HG03159 (cell line): ENCODE measurements around the gene TRABD2A.
"Not testable (repeated sequence)": the region's sequence is repeated elsewhere in the genome, so short reads cannot be mapped to it uniquely, and the experiment has no call there.

Source experiments
- ATAC-seq: cut with Tn5 transposase; IDR thresholded peaks from one replicate; pipeline ENCODE4 v1.9.1; 2021; ENCODE audit warnings: mild to moderate bottlenecking, moderate library complexity; ENCODE audit not compliant: unreplicated experiment

TRABD2A gene, protein sequence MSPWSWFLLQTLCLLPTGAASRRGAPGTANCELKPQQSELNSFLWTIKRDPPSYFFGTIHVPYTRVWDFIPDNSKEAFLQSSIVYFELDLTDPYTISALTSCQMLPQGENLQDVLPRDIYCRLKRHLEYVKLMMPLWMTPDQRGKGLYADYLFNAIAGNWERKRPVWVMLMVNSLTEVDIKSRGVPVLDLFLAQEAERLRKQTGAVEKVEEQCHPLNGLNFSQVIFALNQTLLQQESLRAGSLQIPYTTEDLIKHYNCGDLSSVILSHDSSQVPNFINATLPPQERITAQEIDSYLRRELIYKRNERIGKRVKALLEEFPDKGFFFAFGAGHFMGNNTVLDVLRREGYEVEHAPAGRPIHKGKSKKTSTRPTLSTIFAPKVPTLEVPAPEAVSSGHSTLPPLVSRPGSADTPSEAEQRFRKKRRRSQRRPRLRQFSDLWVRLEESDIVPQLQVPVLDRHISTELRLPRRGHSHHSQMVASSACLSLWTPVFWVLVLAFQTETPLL

DNA sequence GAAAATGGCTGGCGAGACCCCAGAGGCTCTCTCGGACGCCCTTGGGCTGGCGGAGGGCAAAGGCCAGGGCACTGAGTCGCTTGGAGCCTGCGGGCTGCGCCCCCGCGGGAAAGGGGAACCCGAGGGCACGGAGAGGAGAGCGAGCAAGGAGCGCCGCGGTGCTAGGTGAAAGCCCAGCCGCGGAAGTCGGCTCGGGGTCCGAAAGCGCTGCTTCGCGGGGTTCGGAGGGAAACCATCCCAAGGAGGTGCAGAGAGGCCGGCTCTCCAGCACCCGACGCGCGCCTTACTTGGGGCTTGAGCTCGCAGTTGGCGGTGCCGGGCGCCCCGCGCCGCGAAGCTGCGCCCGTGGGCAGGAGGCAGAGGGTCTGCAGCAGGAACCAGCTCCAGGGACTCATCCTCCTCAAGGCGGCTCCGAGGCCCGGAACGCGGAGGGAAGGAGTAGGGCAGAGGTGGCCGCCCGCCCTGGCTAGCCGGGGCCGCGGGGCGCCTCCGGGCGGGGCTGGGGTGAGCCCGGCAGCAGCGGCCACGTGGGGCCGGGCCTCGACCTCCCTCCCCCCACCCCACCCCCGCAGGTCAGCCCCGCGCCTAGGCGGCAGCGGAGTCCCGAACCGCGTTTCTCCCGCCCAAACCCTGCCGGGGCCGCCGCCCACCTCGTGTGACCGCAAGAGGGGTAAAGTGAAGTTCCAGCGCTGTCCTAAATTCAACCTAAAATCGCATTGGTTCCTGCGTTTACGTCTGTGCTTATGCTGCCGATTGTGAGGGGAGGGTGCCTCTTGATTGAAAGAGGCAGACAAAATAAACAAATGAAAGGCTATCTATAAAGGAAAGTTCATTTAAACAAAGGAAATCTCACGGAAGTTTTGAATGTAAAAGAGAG, at the start of gene TRABD2A:
TRABD2A (minus strand) TSS at position 440 of the 877 bp plus-strand sequence; CDS start at position 395, 45 bp downstream.
- ATAC-seq: no peak

- no peak for ATAC-seq
Observed at GRCh38 chr2:84927275-84927627, 46.4 kb upstream of the TRABD2A start.

GRCh38 chr2:84925724-84926376, 45.0 kb upstream of the TRABD2A start:
- peak; percentile 82 for ATAC-seq

- ATAC-seq: peak; percentile 2
Observed at GRCh38 chr2:84925336-84925723, 44.4 kb upstream of the TRABD2A start.

DNA sequence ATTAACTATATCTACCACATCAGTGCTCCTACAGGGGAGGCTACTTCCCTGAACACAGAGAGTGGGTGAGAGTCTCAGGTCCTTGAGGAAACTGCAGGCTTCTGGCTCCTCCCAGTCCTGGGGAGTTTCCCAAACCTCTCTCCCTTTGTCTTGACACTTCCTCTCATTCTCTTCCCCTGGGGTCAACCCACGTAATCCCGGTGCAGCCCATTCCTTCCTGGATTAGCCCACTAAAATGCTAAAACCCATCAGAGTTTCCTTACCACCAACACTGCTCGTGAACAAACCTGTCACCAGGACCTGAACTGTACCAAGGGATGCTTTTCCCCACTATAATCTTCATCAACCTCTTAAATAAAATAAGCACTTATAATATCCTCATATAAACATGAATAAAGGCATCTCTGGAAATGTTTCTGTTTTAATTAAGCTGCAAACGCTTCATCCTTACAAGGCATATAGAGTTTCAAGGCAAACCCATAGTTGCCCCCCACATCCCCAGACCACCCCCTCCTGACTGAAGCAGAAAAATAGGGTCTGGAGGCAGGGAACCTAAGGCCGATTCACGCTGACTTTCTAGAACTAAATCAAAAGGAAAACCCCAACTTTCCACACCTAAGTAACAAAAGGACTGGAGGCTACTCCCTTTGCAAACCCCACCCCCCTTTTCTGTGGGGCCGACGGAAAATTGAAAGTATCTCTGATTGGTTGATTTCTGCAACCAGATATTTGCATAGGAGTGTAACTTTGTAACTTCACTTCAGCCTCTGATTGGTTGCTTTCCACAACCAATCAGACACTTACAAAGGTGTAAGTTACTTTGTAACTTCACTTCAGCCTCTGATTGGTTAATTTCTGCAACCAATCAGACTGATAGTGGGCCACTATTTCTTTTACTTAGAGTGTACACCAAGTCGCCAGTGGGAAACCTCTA, 43.6 kb upstream of the TRABD2A start:
- ATAC-seq: no peak

GRCh38 chr2:84923009-84923408, 42.1 kb upstream of the TRABD2A start:
- ATAC-seq: no peak

DNA sequence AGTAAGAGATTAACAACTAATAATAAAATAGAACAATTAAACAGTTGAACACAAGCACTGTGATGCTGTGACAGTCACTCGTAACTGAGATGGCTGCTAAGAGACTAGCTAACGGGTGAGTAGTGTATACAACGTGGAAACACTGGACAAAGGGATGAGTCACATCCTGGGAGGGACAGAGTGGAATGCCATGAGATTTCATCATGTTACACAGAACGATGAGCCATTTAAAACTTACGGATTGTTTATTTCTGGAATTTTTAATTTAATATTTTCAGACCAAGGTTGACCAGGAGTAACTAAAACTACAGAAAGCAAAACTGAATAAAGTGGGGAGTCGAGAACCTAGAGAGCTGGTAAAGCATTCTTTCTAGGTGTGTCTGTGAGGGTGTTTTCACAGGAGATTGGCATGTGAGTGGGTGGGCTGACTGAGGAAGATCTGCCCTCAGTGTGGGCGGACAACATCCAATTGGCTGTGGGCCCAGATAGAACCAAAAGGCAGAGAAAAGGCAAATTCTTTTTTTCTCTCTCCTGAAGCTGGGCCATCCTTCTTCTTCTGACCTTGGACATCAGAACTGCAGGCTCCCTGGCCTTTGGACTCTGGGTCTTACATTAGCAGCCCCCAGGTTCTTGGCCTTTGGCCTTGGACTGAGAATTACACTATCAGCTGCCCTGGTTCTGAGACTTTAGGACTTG, 39.1 kb upstream of the TRABD2A start:
- ATAC-seq: peak; percentile 52

DNA sequence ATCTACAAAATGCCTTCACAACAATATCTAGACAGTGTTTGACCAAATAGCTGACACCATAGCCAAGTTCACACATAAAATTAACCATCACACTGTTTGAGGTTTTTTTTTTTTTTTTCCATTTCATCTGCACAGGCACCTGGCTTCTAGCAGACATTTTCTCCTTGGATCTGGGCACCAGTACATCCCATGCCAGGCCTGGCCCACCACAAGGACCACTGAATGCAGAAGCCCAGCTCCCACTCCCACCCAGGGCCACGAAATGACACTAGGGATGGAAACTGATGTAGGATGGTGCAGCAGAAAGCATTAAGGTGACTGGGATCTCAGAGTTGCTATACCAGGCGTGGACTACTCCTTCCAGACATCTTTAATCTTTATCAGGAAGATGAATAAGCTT, 37.5 kb upstream of the TRABD2A start:
- no peak for ATAC-seq

GRCh38 chr2:84917821-84918220, 36.9 kb upstream of the TRABD2A start:
- ATAC-seq: not testable (repeated sequence)

GRCh38 chr2:84915675-84916074, 34.8 kb upstream of the TRABD2A start:
- ATAC-seq: not testable (repeated sequence)

GRCh38 chr2:84914334-84914733, 33.5 kb upstream of the TRABD2A start:
- no peak for ATAC-seq

GRCh38 chr2:84912984-84913383, 32.1 kb upstream of the TRABD2A start:
- no peak for ATAC-seq

GRCh38 chr2:84911135-84911678, 30.3 kb upstream of the TRABD2A start:
- no peak for ATAC-seq

DNA sequence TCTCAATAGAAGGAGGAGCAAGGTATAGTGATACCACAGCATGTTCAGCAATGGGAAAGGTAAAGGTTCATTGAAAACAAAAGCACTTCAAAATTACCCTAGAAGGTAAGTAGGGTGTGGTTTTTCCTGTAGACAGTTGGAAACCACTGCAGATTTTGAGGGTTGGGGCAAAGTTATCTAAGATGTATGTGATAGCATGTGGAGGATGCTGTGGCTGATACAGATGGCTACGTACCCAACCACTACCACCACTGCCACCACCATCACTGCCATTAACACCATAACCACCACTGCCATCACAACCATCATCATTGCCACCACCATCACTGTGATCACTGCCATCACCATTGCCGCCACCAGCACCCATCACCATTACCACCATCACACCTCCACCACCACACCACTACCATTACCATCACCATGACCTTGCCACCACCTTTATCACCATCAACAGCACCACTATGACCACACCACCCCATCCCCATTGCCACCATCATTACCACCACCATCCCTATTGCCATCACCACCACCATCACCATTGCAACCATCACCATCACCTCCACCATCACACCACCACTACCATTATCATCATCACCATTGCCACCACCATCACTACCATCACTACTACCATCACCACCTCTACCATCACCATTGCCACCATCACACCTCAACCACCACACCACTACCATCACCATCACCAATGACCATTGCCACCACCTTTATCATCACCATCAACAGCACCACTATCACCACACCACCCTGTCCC, 28.2 kb upstream of the TRABD2A start:
- no peak for ATAC-seq

- peak; percentile 44 for ATAC-seq
Observed at GRCh38 chr2:84906900-84907714, 26.2 kb upstream of the TRABD2A start.

DNA sequence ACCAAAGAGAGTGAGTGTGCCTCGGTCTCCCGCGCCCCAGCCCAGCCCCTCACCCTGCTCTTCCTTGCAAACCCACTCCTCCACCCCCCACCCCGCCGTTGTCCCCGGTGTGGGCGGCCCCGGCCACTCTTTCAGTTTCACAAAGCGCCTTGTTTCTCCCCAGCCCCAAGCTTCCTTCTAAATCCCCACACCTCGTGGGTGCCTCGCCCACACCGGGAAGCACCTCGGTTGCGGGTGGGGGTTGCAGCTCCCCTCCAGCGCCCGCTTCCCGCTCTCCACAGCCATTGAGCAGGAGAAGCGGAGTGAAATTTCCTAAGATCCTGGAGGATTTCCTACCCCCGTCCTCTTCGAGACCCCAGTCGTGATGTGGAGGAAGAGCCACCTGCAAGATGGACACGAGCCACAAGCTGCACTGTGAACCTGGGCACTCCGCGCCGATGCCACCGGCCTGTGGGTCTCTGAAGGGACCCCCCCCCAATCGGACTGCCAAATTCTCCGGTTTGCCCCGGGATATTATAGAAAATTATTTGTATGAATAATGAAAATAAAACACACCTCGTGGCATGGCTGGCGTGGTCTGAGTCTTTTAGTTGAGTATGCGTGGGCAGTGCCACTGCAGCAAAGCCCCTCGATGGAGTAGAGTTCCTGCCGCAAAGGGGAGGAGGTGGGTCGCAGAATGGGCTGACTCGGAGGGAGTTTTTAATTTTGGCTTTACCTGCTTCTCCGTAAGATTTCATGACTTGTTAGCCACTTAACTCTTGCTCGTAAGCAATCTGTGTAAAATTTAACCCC, 25.4 kb upstream of the TRABD2A start:
- ATAC-seq: peak; percentile 25
